ENCODE data around the gene ZFTA. TPM values are rescaled to one million over a fixed set of nuclear protein-coding genes. Genes with fewer than 3 reads are reported as not detected.

Gene ZFTA
- total RNA-seq, 4 donors from 2014 or later = 2.9 to 12.0 (median 4.6) TPM

DNA sequence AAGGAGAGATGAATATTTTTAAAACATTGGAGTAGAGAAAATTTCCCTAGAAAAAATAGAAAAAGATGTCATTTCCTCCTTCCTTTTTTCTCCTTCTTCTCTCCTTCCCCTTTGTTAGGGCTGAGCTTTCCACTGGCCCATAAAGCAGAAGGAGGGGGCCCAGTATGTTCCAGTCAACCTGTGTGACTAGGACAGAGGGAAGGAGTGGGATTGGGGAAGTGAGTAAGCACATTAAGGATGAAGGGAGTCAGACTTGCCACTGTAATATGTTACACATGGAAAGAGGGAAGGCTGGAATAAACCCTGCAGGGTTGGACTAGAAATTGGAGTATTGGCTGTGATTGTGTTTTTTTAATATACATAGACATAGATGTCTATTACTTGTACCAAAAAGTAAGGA is 24.6 kb upstream of the ZFTA start:
- Histone ChIP-seq H3K27ac (no peak overlapping the region), H3K36me3 (no peaks in the 10 kb centered on the region), H3K9me3 (peaks cover 0 to 22% (median 17%) of the 10 kb centered on the region in 3 donors), H3K4me1 (no peaks in the 10 kb centered on the region), H3K27me3 (no peaks in the 10 kb centered on the region), H3K4me3 (no peak overlapping the region)
- intact Hi-C loops (cut with DNase I) = no loop called here
- no peak for DNase-seq
- no peak for TF ChIP-seq POLR2A (IDR thresholded peaks at IDR 0.05)
- TF ChIP-seq, protein P1, sequence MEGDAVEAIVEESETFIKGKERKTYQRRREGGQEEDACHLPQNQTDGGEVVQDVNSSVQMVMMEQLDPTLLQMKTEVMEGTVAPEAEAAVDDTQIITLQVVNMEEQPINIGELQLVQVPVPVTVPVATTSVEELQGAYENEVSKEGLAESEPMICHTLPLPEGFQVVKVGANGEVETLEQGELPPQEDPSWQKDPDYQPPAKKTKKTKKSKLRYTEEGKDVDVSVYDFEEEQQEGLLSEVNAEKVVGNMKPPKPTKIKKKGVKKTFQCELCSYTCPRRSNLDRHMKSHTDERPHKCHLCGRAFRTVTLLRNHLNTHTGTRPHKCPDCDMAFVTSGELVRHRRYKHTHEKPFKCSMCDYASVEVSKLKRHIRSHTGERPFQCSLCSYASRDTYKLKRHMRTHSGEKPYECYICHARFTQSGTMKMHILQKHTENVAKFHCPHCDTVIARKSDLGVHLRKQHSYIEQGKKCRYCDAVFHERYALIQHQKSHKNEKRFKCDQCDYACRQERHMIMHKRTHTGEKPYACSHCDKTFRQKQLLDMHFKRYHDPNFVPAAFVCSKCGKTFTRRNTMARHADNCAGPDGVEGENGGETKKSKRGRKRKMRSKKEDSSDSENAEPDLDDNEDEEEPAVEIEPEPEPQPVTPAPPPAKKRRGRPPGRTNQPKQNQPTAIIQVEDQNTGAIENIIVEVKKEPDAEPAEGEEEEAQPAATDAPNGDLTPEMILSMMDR (IDR thresholded peaks at IDR 0.05) = no peak

DNA sequence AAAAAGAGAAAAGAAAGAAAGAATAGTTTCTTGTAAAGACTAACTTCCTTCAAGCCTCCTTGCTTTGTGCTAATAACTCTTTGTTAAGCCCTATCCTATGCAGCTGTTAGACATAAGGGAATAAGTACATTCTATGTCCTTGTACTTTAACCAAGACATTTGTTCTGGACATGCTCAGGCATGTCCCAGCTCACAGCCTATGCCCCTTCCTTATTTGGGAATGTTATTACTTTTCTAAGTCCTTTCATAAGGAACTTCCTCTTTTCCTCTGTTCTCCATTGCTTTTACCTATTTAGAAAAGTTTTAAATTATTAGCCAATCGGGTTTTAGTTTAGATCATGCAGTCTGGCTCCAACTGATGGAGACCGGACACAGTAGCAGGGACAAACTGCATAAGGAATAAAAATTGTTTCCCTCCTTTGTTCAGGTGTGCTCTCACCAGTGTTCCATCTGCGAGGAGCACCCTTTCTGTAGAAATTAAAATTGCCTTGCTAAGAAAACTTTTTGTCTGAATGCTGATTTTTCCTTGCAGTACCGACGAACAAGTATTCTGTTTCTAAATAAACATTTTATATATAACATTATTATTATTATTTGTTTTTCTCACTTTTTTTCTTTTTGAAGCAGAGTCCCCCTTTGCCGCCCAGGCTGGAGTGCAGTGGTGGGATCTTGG is 23.1 kb upstream of the ZFTA start:
- 90 to 94% methylated on average over 6 of the region's 6 CpGs for WGBS, 2 donors
- Histone ChIP-seq H3K36me3 (no peaks in the 10 kb centered on the region), H3K27ac (no peak overlapping the region), H3K4me1 (no peaks in the 10 kb centered on the region), H3K4me3 (no peak overlapping the region), H3K9me3 (peaks cover 0 to 22% (median 17%) of the 10 kb centered on the region in 3 donors), H3K27me3 (no peaks in the 10 kb centered on the region)
- DNase-seq = no peak
- intact Hi-C loops (cut with DNase I) = no loop called here
- TF ChIP-seq POLR2A (IDR thresholded peaks at IDR 0.05) = no peak
- TF ChIP-seq, protein P1 (IDR thresholded peaks at IDR 0.05) = no peak

DNA sequence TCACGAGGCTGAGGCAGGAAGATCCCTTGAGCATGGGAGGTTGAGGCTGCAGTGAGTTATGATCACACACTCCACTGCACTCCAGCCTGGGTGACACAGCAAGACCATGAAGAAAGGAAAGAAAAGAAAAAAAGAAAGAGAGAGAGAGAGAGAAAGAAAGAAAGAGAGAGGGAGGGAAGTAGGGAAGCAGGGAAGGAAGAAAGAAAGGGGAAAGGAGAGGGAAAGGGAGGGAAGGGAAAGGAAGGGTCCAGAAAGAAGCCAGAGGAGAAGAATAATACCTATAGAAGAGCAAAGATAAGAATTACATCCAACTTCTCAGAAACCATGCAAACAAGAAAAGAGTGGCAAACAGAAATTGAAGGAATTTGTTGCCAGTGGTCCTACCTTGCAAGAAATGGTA is 17.2 kb upstream of the ZFTA start:
- Histone ChIP-seq H3K4me1 (no peaks in the 10 kb centered on the region), H3K27me3 (no peaks in the 10 kb centered on the region), H3K4me3 (no peak overlapping the region), H3K9me3 (peaks cover 0 to 4% (median under 1%) of the 10 kb centered on the region in 3 donors), H3K36me3 (no peaks in the 10 kb centered on the region), H3K27ac (no peak overlapping the region)
- DNase-seq = no peak
- intact Hi-C loops (cut with DNase I) = no loop called here
- 67 to 79% methylated on average over 1 of the region's 1 CpG for WGBS, 2 donors
- TF ChIP-seq, protein P1 (IDR thresholded peaks at IDR 0.05) = no peak
- no peak for TF ChIP-seq POLR2A (IDR thresholded peaks at IDR 0.05)

DNA sequence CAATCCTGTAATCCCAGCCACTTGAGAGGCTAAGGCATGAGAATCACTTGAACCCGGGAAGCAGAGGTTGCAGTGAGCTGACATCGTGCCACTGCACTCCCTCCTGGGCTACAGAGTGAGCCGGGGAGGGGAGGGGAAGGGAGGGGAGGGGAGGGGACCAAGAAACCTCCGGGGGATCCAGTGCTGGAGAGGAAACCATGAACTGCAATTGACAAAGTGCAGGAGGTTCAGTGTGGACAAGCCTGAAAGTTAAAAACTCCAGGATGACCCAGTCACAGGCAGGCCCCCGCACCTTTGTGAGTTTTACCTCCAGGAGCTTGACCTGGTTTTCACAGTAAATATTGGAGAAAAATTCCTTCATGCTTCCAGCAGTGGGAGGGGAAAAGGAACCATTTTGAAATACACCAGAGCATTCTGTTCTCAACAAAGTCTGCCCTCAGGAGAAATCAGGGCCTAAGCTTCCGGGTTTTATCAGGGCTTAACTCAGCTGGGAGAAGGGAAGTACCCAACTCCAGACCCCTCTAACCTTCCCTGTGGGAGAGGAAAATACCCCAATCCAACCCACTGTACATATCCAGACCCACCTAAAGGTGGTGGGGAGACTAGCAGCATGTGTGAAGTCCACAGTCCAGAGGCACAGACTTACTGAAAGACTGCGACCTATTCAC is 15.5 kb upstream of the ZFTA start:
- TF ChIP-seq, protein P1 (IDR thresholded peaks at IDR 0.05) = no peak
- no peak for TF ChIP-seq POLR2A (IDR thresholded peaks at IDR 0.05)
- Histone ChIP-seq H3K4me1 (no peaks in the 10 kb centered on the region), H3K36me3 (no peaks in the 10 kb centered on the region), H3K27ac (no peak overlapping the region), H3K9me3 (no peaks in the 10 kb centered on the region), H3K4me3 (no peak overlapping the region), H3K27me3 (no peaks in the 10 kb centered on the region)
- intact Hi-C loops (cut with DNase I) = no loop called here
- WGBS, 2 donors = 44 to 46% methylated on average over 7 of the region's 7 CpGs
- DNase-seq = no peak

DNA sequence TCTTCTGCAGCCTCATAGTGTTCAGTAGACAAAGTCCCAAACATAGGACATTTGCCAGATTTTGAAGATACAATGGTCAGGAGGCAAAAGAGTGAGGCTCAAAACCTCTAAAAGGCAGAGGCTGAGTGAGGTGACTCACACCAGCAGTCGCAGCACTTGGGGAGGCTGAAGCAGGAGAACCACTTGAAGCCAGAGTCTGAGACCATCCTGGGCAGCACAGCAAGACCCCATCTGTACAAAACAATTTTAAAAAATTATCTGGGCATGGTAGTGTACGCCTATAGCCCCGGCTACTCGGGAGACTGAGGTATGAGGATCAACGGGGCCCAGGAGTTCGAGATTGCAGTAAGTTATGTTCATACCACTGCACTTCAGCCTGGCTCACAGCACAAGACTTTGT is 14.2 kb upstream of the ZFTA start:
- H3K4me3 ChIP-seq = no peak overlapping the region
- H3K9me3 ChIP-seq = no peaks in the 10 kb centered on the region
- DNase-seq = no peak
- H3K27me3 ChIP-seq = no peaks in the 10 kb centered on the region
- TF ChIP-seq POLR2A (IDR thresholded peaks at IDR 0.05) = no peak
- 88 to 92% methylated on average over 6 of the region's 6 CpGs for WGBS, 2 donors
- H3K27ac ChIP-seq = no peak overlapping the region
- H3K4me1 ChIP-seq = no peaks in the 10 kb centered on the region
- H3K36me3 ChIP-seq = no peaks in the 10 kb centered on the region
- intact Hi-C loops (cut with DNase I) = no loop called here
